ENCODE results near the gene ZNF451. TPM values are rescaled to one million over a fixed set of nuclear protein-coding genes. Genes with fewer than 3 reads are reported as not detected.

Gene ZNF451
- total RNA-seq, 1 donor from 2014 or later = 41.5 TPM

GRCh38 chr6:57205550-57206328, 115.8 kb downstream of the ZNF451 start:
- no peak for DNase-seq (ENCODE audit: low spot score)

GRCh38 chr6:57207141-57207540, 117.2 kb downstream of the ZNF451 start:
- DNase-seq (ENCODE audit: low spot score) = no peak

GRCh38 chr6:57207872-57208271, 117.9 kb downstream of the ZNF451 start:
- DNase-seq (ENCODE audit: low spot score) = no peak

GRCh38 chr6:57209030-57209429, 119.0 kb downstream of the ZNF451 start:
- DNase-seq (ENCODE audit: low spot score) = no peak

GRCh38 chr6:57210060-57210459, 120.1 kb downstream of the ZNF451 start:
- DNase-seq (ENCODE audit: low spot score) = no peak

DNA sequence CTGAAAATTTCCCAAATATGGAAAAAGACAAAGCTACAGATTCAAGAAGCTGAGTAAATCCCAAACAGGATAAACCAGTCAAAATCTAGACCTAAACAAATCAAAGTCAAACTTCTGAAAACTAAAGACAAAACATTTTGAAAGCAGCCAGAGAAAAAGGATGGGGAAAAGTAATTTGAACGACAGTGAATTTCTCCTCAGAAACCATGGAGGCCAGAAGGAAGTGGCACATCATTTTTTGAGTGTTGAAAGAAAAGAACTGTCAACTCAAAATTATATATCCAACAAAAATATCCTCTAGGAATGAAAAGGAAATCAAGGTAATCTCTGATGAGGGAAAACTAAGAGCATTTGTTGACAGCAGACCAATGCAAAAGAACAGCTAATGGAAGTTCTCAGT, 125.3 kb downstream of the ZNF451 start:
- no peak for DNase-seq (ENCODE audit: low spot score)

DNA sequence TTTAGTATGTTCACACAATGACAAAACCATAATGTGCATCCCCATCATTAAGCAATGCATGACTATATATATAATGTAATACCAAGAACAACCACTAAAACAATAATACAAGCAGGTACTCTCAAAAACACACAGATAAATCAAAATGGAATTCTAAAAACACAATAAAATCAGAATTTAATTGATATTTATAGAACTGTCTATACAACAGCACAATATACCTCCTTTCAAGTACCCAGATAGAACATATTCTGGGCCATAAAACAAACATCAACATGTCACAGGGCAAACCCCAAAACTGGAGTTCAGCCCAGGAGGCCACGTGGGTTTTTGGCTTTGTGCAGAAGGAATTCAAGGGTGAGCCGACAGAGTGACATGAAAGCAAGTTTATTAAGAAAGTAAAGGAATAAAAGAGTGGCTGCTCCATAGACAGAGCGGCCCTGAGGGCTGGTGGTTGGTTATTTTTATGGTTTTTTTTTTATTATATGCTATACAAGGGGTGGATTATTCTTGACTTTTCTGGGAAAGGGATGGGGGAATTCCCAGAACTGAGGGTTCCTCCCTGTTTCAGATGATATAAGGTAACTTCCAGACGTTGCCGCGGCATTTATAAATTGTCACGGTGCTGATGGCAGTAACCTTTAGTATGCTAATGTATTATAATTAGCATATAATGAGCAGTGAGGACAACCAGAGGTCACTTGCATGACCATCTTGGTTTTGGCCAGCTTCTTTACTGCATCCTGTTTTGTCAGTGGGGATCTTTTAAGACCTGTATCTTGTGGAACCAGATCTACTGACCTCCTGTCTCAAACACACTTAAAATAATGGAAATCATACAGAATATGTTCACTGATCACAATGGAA, 126.5 kb downstream of the ZNF451 start:
- DNase-seq (ENCODE audit: low spot score) = no peak

- no peak for DNase-seq (ENCODE audit: low spot score)
Observed at GRCh38 chr6:57217270-57217669, 127.3 kb downstream of the ZNF451 start.

Other genes starting within 250 kb of the ZNF451 start
- gene BEND6, start 135.1 kb upstream of the ZNF451 start, total RNA-seq = 0.95 TPM
- 8.2 TPM for gene KIAA1586, start 43.5 kb upstream of the ZNF451 start, total RNA-seq
- gene BAG2, start 82.1 kb downstream of the ZNF451 start, total RNA-seq = 19.9 TPM
- gene RAB23, start 132.1 kb downstream of the ZNF451 start, total RNA-seq = 38.7 TPM
- 10.5 TPM for gene PRIM2, start 227.4 kb downstream of the ZNF451 start, total RNA-seq